Cardiac septum (tissue), 1 donor: ENCODE results near the gene CHRNB1. TPM values are rescaled to one million over a fixed set of nuclear protein-coding genes. Genes with fewer than 3 reads are reported as not detected.

ENCODE experiments used
- DNase-seq: peaks from one replicate; pipeline ENCODE4 v3.0.0-alpha.2; 2020; ENCODE audit warnings: low spot score
- intact Hi-C: fragments of 100-400 bp; cut with DNase I; formaldehyde crosslinking; loops from one replicate; pipeline ENCODE4 v1.14.0; 2022
- total RNA-seq: library from RNA; stranded (reverse); fragmentation: NEBNext Ultra II Directional; extraction: Animal tissue kit (Norgen Biotek cat#: 25700); gene quantifications from one replicate; pipeline ENCODE4 v1.2.1, GENCODE V29; 2021
- donor health status: DM: no; HTN: no; CAD: no.

The CHRNB1 gene
- total RNA-seq, 1 donor from 2014 or later: 9.9 TPM

DNA sequence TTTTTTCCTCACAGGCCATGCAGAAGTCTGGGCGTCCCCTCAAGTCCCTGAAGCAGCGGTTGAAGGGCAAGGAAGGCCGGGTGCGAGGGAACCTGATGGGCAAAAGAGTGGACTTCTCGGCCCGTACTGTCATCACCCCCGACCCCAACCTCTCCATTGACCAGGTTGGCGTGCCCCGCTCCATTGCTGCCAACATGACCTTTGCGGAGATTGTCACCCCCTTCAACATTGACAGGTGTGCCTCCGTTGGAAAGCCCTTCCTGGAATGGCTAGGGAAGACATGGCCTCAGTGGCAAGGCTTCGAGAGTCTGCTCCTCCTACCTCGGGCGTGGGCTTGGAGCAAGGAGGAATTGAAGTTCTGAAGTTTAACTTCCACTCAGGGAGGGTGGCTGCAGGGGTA, 52.8 kb downstream of the CHRNB1 start:
- DNase-seq: no peak
- intact Hi-C loops: no loop called here

DNA sequence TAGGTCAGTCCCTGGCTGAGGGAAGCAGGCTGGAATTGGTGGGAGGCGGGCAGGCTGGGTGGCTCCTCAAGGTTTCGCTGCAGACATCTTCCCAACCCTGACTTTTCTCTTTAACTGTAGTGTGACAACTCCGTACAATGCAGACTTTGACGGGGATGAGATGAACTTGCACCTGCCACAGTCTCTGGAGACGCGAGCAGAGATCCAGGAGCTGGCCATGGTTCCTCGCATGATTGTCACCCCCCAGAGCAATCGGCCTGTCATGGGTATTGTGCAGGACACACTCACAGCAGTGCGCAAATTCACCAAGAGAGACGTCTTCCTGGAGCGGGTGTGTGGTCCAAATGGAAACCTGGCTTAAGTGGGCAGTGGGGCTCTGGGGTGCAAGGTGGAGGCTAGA, 54.3 kb downstream of the CHRNB1 start:
- intact Hi-C loops: no loop called here
- no peak for DNase-seq

DNA sequence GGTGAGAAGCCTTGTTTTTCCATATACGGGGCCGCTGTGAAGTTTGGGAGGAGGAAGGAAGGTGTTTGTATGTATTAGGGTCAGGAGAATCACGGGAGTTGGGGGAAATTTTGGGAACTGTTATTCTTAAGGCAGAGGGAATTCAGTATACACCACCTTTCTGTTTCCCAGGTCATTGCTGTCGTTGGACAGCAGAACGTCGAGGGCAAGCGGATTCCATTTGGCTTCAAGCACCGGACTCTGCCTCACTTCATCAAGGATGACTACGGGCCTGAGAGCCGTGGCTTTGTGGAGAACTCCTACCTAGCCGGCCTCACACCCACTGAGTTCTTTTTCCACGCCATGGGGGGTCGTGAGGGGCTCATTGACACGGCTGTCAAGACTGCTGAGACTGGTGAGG, 56.9 kb downstream of the CHRNB1 start:
- no peak for DNase-seq
- intact Hi-C loops: no loop called here

DNA sequence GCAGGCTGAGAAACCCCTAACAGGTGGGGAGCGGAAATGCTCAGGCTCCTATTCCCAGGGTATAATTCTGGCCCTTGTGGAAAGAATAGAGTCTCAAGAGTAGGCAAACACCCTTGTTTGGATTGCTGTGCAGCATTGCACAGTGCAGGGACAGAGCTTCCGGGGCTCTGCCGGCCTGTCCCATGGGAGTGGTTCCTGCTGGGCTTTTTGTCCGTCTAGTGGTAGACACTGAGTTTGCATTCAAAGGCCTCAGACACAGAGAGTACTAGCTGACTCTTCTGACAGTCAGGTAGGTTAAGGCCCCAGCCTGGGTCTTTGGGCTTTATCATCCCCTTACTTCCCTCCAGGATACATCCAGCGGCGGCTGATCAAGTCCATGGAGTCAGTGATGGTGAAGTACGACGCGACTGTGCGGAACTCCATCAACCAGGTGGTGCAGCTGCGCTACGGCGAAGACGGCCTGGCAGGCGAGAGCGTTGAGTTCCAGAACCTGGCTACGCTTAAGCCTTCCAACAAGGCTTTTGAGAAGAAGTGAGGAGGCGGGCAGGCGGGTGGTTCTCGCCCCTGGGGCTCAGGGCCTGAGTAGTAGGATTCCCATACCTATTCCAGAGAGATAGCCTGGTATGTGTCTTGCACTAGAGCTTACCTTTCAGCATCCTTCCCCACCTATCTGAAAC, 57.4 kb downstream of the CHRNB1 start:
- intact Hi-C loops: no loop called here
- DNase-seq: no peak

DNA sequence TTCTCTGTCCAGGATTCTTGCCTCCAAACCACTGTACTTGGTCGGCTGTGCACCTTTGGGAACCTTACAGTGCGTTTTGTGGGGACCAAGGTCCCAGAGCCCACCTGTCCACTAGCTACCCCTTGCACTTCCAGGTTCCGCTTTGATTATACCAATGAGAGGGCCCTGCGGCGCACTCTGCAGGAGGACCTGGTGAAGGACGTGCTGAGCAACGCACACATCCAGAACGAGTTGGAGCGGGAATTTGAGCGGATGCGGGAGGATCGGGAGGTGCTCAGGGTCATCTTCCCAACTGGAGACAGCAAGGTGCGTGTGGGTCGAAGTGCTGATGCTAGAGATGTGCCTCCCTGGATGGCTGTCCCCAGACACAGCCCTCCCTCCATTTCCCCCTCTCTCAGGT, 58.1 kb downstream of the CHRNB1 start:
- no peak for DNase-seq

DNA sequence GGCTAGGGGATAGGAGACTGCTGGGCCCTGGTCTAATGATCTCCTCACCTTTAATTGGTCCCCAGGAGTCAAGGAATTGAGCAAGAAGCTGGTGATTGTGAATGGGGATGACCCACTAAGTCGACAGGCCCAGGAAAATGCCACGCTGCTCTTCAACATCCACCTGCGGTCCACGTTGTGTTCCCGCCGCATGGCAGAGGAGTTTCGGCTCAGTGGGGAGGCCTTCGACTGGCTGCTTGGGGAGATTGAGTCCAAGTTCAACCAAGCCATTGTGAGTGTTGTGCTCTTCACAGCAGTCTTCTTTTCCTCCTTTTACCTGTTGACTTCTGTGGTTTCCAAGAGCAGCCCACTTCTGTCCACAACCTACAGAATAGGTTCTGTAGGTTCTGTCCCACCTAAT, 58.7 kb downstream of the CHRNB1 start:
- intact Hi-C loops: no loop called here
- no peak for DNase-seq

More for the DNA sequence above, 58.1 kb downstream of the CHRNB1 start:
- intact Hi-C loops: no loop called here

Other genes starting within 250 kb of the CHRNB1 start
- 16.0 TPM for gene DLG4, start 225.2 kb upstream of the CHRNB1 start, total RNA-seq
- gene ACADVL, start 225.1 kb upstream of the CHRNB1 start, total RNA-seq: 966 TPM
- gene DVL2, start 210.5 kb upstream of the CHRNB1 start, total RNA-seq: 22.5 TPM
- 20.5 TPM for gene PHF23, start 205.6 kb upstream of the CHRNB1 start, total RNA-seq
- gene GABARAP, start 202.6 kb upstream of the CHRNB1 start, total RNA-seq: 449 TPM
- gene CTDNEP1, start 193.3 kb upstream of the CHRNB1 start, total RNA-seq: 111 TPM
- gene ELP5, start 192.8 kb upstream of the CHRNB1 start, total RNA-seq: 57.5 TPM
- 0.75 TPM for gene CLDN7, start 182.6 kb upstream of the CHRNB1 start, total RNA-seq
- gene SLC2A4, start 163.3 kb upstream of the CHRNB1 start, total RNA-seq: 73.5 TPM
- gene YBX2, start 150.4 kb upstream of the CHRNB1 start, total RNA-seq: 1.2 TPM
- 263 TPM for gene EIF5A, start 137.4 kb upstream of the CHRNB1 start, total RNA-seq
- 49.0 TPM for gene GPS2, start 129.7 kb upstream of the CHRNB1 start, total RNA-seq
- 29.9 TPM for gene NEURL4, start 115.7 kb upstream of the CHRNB1 start, total RNA-seq
- gene ACAP1, start 108.5 kb upstream of the CHRNB1 start, total RNA-seq: 16.4 TPM
- 9.6 TPM for gene KCTD11, start 92.9 kb upstream of the CHRNB1 start, total RNA-seq
- gene TMEM95, start 89.9 kb upstream of the CHRNB1 start, total RNA-seq: not detected
- gene TNK1, start 64.0 kb upstream of the CHRNB1 start, total RNA-seq: 2.0 TPM
- 16.8 TPM for gene PLSCR3, start 50.5 kb upstream of the CHRNB1 start, total RNA-seq
- gene TMEM256, start 41.0 kb upstream of the CHRNB1 start, total RNA-seq: 67.7 TPM
- gene NLGN2, start 37.2 kb upstream of the CHRNB1 start, total RNA-seq: 11.0 TPM
- not detected for gene SPEM1, start 24.7 kb upstream of the CHRNB1 start, total RNA-seq
- not detected for gene SPEM2, start 19.4 kb upstream of the CHRNB1 start, total RNA-seq
- gene SPEM3, start 16.2 kb upstream of the CHRNB1 start, total RNA-seq: not detected
- gene TMEM102, start 9.6 kb upstream of the CHRNB1 start, total RNA-seq: 2.6 TPM
- gene FGF11, start 5.5 kb upstream of the CHRNB1 start, total RNA-seq: 3.9 TPM
- gene ZBTB4, start 34.6 kb downstream of the CHRNB1 start, total RNA-seq: 69.4 TPM
- gene SLC35G6, start 36.4 kb downstream of the CHRNB1 start, total RNA-seq: not detected
- 56.4 TPM for gene POLR2A, start 39.3 kb downstream of the CHRNB1 start, total RNA-seq
- 33.9 TPM for gene TNFSF12, start 104.0 kb downstream of the CHRNB1 start, total RNA-seq
- gene TNFSF13, start 113.7 kb downstream of the CHRNB1 start, total RNA-seq: 4.9 TPM
- 33.8 TPM for gene SENP3, start 116.9 kb downstream of the CHRNB1 start, total RNA-seq
- 11.4 TPM for gene CD68, start 134.6 kb downstream of the CHRNB1 start, total RNA-seq
- gene MPDU1, start 138.8 kb downstream of the CHRNB1 start, total RNA-seq: 22.4 TPM
- gene SOX15, start 145.0 kb downstream of the CHRNB1 start, total RNA-seq: 1.1 TPM
- gene FXR2, start 169.8 kb downstream of the CHRNB1 start, total RNA-seq: 83.5 TPM
- 60.3 TPM for gene SAT2, start 182.8 kb downstream of the CHRNB1 start, total RNA-seq
- gene SHBG, start 185.1 kb downstream of the CHRNB1 start, total RNA-seq: 0.62 TPM
- 2.7 TPM for gene ATP1B2, start 205.9 kb downstream of the CHRNB1 start, total RNA-seq
- gene TP53, start 242.4 kb downstream of the CHRNB1 start, total RNA-seq: 17.5 TPM
- gene WRAP53, start 243.4 kb downstream of the CHRNB1 start, total RNA-seq: 3.2 TPM